ENCODE data around the gene ZBTB20.

- TF ChIP-seq POLR2A (IDR thresholded peaks at IDR 0.05; ENCODE audit: low read depth, low read length) (no peak), CTCF (conservative IDR thresholded peaks at IDR 0.05; ENCODE audit: low read depth, low read length) (no peak), RAD21 (IDR thresholded peaks at IDR 0.05; ENCODE audit: low read length) (no peak), USF2 (IDR thresholded peaks at IDR 0.05; ENCODE audit: low read depth, low read length) (no peak)
Observed at GRCh38 chr3:114567771-114568170, 579.3 kb downstream of the ZBTB20 start.

Measured in IMR-90 (cell line).